ENCODE measurements around the gene PCDH19.
A peak's percentile ranks its signal among the peaks of the same experiment; 100 is the strongest.

The PCDH19 gene

GRCh38 chrX:100405424-100405823, 4.6 kb downstream of the PCDH19 start:
- DNase-seq (ENCODE audit: low spot score) (no peak), FAIRE-seq (no peak)

- DNase-seq (ENCODE audit: low spot score) (no peak), FAIRE-seq (no peak)
Measured at GRCh38 chrX:100404851-100405250, 5.2 kb downstream of the PCDH19 start.

GRCh38 chrX:100395781-100396180, 14.3 kb downstream of the PCDH19 start:
- FAIRE-seq (no peak), DNase-seq (ENCODE audit: low spot score) (no peak)

- DNase-seq (ENCODE audit: low spot score): no peak
- no peak for FAIRE-seq
Measured at GRCh38 chrX:100381619-100382018, 28.5 kb downstream of the PCDH19 start.

- peak; percentile 19 for DNase-seq (ENCODE audit: low spot score)
- FAIRE-seq: no peak
Measured at GRCh38 chrX:100379388-100379986, 30.6 kb downstream of the PCDH19 start.

GRCh38 chrX:100377826-100378225, 32.2 kb downstream of the PCDH19 start:
- no peak for FAIRE-seq
- DNase-seq (ENCODE audit: low spot score): no peak

- no peak for DNase-seq (ENCODE audit: low spot score)
- no peak for FAIRE-seq
Measured at GRCh38 chrX:100376576-100376975, 33.5 kb downstream of the PCDH19 start.

GRCh38 chrX:100373673-100374072, 36.4 kb downstream of the PCDH19 start:
- no peak for FAIRE-seq

GRCh38 chrX:100368167-100368566, 41.9 kb downstream of the PCDH19 start:
- DNase-seq (ENCODE audit: low spot score): peak; percentile 20
- FAIRE-seq: no peak

More at GRCh38 chrX:100373673-100374072, 36.4 kb downstream of the PCDH19 start:
- DNase-seq (ENCODE audit: low spot score): no peak

- FAIRE-seq: no peak
- DNase-seq (ENCODE audit: low spot score): no peak
Measured at GRCh38 chrX:100363896-100364295, 46.2 kb downstream of the PCDH19 start.

- DNase-seq (ENCODE audit: low spot score) (no peak), FAIRE-seq (no peak)
Measured at GRCh38 chrX:100358766-100359165, 51.3 kb downstream of the PCDH19 start.

- no peak for FAIRE-seq
- DNase-seq (ENCODE audit: low spot score): no peak
Measured at GRCh38 chrX:100356351-100356896, 53.6 kb downstream of the PCDH19 start.

GRCh38 chrX:100355680-100356079, 54.4 kb downstream of the PCDH19 start:
- no peak for DNase-seq (ENCODE audit: low spot score)
- FAIRE-seq: no peak

- FAIRE-seq (no peak), DNase-seq (ENCODE audit: low spot score) (no peak)
Measured at GRCh38 chrX:100353326-100353725, 56.7 kb downstream of the PCDH19 start.

- FAIRE-seq (no peak), DNase-seq (ENCODE audit: low spot score) (no peak)
Measured at GRCh38 chrX:100350704-100351489, 59.2 kb downstream of the PCDH19 start.

GRCh38 chrX:100349391-100349790, 60.7 kb downstream of the PCDH19 start:
- FAIRE-seq (no peak), DNase-seq (ENCODE audit: low spot score) (no peak)

- peak; percentile 16 for DNase-seq (ENCODE audit: low spot score)
- no peak for FAIRE-seq
Measured at GRCh38 chrX:100341142-100341510, 68.9 kb downstream of the PCDH19 start.

- FAIRE-seq: no peak
- no peak for DNase-seq (ENCODE audit: low spot score)
Measured at GRCh38 chrX:100340491-100341141, 69.5 kb downstream of the PCDH19 start.

GRCh38 chrX:100328351-100328750, 81.7 kb downstream of the PCDH19 start:
- FAIRE-seq: no peak
- DNase-seq (ENCODE audit: low spot score): no peak

- DNase-seq (ENCODE audit: low spot score): no peak
- FAIRE-seq: no peak
Measured at GRCh38 chrX:100319716-100320115, 90.4 kb downstream of the PCDH19 start.

GRCh38 chrX:100316987-100317386, 93.1 kb downstream of the PCDH19 start:
- DNase-seq (ENCODE audit: low spot score) (peak; percentile 23), FAIRE-seq (no peak)

- FAIRE-seq (no peak), DNase-seq (ENCODE audit: low spot score) (no peak)
Measured at GRCh38 chrX:100315566-100315965, 94.5 kb downstream of the PCDH19 start.
